ENCODE results near the gene MEIOB.

- TF ChIP-seq CTCF (IDR thresholded peaks at IDR 0.05) (no peak), POLR2A (IDR thresholded peaks at IDR 0.05) (no peak)
Measured at GRCh38 chr16:1818204-1818872, 53.6 kb downstream of the MEIOB start.

Measured in right lobe of liver (tissue), 4 donors.